RKO (cell line): ENCODE measurements around the gene ADORA3.

ENCODE experiments used
- DNase-seq: peaks from one replicate; pipeline ENCODE4 v3.0.0-alpha.2; 2016; ENCODE audit warnings: low spot score

The ADORA3 gene

GRCh38 chr1:111507411-111508201 is 4.2 kb upstream of the ADORA3 start:
- no peak for DNase-seq

- no peak for DNase-seq
These were observed 3.1 kb upstream of the ADORA3 start for GRCh38 chr1:111506561-111506960.

GRCh38 chr1:111505641-111506119 is 2.2 kb upstream of the ADORA3 start:
- DNase-seq: no peak

GRCh38 chr1:111504097-111504496 is 664 bp upstream of the ADORA3 start:
- no peak for DNase-seq

- DNase-seq: no peak
These were observed 1.8 kb downstream of the ADORA3 start for GRCh38 chr1:111501645-111502044.

GRCh38 chr1:111499026-111499785 is 4.2 kb downstream of the ADORA3 start:
- no peak for DNase-seq

GRCh38 chr1:111497592-111497991 is 5.8 kb downstream of the ADORA3 start:
- no peak for DNase-seq

- no peak for DNase-seq
These were observed 7.0 kb downstream of the ADORA3 start for GRCh38 chr1:111496398-111496797.

GRCh38 chr1:111491070-111491469 is 12.4 kb downstream of the ADORA3 start:
- no peak for DNase-seq

GRCh38 chr1:111490220-111490619 is 13.2 kb downstream of the ADORA3 start:
- no peak for DNase-seq

- no peak for DNase-seq
These were observed 13.8 kb downstream of the ADORA3 start for GRCh38 chr1:111489604-111490003.

GRCh38 chr1:111488669-111489068 is 14.8 kb downstream of the ADORA3 start:
- DNase-seq: no peak

GRCh38 chr1:111487133-111487532 is 16.3 kb downstream of the ADORA3 start:
- DNase-seq: no peak

- DNase-seq: no peak
These were observed 17.0 kb downstream of the ADORA3 start for GRCh38 chr1:111486431-111486830.

- no peak for DNase-seq
These were observed 18.9 kb downstream of the ADORA3 start for GRCh38 chr1:111484391-111485026.

GRCh38 chr1:111483876-111484275 is 19.6 kb downstream of the ADORA3 start:
- no peak for DNase-seq

GRCh38 chr1:111483166-111483565 is 20.3 kb downstream of the ADORA3 start:
- DNase-seq: no peak

GRCh38 chr1:111481387-111482221 is 21.8 kb downstream of the ADORA3 start:
- peak; percentile 58 for DNase-seq

- DNase-seq: no peak
These were observed 22.8 kb downstream of the ADORA3 start for GRCh38 chr1:111480674-111481073.

- no peak for DNase-seq
These were observed 26.6 kb downstream of the ADORA3 start for GRCh38 chr1:111476761-111477309.

GRCh38 chr1:111476214-111476613 is 27.2 kb downstream of the ADORA3 start:
- DNase-seq: no peak

- DNase-seq: no peak
These were observed 27.7 kb downstream of the ADORA3 start for GRCh38 chr1:111475701-111476100.
